Omental fat pad (tissue), 4 donors: ENCODE results near the gene CTXN1. TPM values are rescaled to one million over a fixed set of nuclear protein-coding genes. Genes with fewer than 3 reads are reported as not detected.
"Not testable (repeated sequence)": the region's sequence is repeated elsewhere in the genome, so short reads cannot be mapped to it uniquely, and the experiment has no call there.

Source experiments
- ATAC-seq: fragments of 150-250 bp; one replicate; pipeline ENCODE4 v1.9.1; 2016; ENCODE audit warnings: mild to moderate bottlenecking, moderate library complexity; ENCODE audit not compliant: low FRiP score
- DNase-seq: peaks from one replicate; pipeline ENCODE4 v3.0.0-alpha.2; 2019; ENCODE audit warnings: low spot score
- CTCF ChIP-seq, 3 donors: fragments of 450-650 bp; IDR thresholded peaks; one replicate each; pipeline ENCODE4 v1.5.1; 2016 to 2017; ENCODE audit warnings: antibody characterized with exemption in 3 of 3, mild to moderate bottlenecking in 3 of 3, moderate library complexity in 2 of 3
- total RNA-seq, 4 donors: library from RNA; depleted of rRNA; stranded (reverse); fragments of >200 nt; gene quantifications; one replicate each; pipeline ENCODE4 v1.1.0, GENCODE V29; 2016

Gene CTXN1
- total RNA-seq, 4 donors from 2014 or later = 1.6 to 3.7 (median 2.0) TPM; not detected in 1

DNA sequence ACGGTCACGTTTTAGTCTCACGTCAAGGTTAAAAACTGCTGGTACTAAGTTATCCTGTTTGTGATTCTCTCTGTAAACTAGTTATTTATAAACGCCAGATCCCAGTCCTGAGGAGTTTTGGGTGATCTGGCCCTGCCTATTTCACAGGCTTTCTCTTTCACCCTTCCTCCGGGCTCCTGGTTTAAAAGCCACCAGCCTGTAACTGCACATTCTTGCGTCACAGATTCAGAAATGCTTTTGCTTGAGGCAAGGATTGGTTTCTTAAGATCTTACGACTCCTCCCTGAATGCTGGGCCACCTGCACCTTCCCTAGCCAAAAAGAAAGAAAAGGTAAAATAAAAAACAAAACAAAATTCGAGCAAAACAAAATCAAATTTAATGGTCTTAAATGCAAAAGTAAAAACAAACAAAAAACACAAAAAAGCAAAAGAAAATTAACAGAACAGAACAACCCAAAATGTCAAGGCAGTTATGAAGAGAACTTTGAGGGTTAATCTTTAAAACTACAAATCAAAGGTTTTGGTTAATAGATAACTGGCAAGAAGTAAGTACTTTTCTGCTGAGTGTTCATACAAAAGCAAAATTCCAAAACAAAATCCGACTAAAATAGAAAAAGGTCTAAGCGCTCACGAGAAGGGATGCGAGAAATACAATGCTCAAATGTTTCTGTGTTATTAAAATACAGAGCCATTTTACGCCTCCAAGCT lies 36.1 kb upstream of the CTXN1 start:
- TF ChIP-seq CTCF (IDR thresholded peaks at IDR 0.05) = no peak
- ATAC-seq (no peak), DNase-seq (no peak)

DNA sequence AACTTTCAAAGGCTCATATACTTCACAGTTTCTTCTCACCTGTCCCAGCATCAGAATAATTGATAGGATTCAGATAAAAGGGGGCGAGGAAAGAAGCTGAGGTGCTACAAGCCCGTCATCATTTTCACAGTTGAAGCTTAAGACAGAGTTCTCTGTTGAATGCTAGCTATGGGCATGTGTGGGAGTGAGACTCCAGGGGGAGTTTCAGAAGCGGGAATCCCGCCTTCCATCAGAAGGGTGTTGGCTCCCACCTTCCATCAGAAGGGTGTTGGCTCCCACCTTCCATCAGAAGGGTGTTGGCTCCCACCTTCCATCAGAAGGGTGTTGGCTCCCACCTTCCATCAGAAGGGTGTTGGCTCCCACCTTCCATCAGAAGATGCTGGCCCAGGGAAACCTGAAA lies 35.1 kb upstream of the CTXN1 start:
- DNase-seq, ATAC-seq: not testable (repeated sequence)

DNA sequence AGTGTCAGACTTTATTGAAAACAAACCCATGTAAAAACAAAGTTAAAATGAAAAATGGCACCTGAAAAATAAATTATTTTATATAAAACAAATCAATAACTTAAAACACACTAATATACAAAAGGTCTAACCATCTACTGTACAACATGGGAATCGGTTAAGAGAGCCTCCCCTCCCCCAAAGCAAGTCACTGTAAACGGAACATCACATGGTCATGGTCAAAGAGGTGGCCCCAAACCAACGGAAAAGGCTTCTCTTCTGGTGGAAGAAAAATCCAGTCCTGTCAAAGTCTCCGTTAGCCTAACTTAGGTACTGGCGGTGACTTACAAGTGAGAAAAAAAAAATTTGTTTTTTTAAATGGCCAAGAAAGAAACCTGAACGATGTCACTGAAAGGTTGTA lies 33.3 kb upstream of the CTXN1 start:
- no peak for ATAC-seq
- no peak for DNase-seq
- TF ChIP-seq CTCF (IDR thresholded peaks at IDR 0.05) = no peak

DNA sequence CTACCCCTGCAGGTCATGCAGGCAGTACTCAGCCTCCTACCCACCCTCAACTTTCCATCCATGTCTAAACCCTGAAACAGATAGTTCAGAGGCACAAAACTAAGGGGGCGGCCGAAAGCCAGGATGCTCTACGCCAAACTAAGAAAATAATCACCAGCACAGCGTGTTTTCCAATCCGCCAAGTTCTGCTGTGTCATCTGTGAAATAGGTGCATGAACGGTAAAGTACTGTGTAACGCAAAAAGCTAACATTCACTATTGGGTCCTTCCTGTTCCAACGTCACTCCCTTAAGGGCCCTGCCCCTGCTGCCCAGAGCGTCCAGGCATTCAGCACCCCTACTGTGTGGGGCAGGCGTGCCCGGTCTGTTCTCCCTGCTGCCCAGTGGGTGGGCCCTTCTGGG lies 29.8 kb upstream of the CTXN1 start:
- ATAC-seq (no peak), DNase-seq (no peak)

DNA sequence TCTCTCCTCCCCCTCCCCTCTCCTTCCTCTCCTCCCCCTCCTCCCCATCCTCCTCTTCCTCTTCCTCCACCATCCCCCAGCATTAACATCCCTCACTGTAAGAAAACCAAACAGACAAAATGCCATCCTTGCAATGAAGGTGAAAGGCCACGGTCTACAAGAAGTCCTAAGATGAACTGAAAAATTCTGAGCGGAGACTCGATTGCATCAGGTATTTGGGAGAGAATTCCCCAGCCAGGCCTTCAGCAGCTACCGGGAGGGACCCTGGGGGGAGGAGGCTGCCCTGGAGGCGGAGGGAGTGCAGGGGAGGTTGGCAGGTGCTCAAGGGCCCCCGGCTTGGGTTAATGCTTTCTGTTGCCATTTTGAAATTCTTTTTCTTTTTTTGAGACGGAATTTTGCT lies 27.6 kb upstream of the CTXN1 start:
- no peak for TF ChIP-seq CTCF (IDR thresholded peaks at IDR 0.05)
- ATAC-seq (no peak), DNase-seq (no peak)

More for the DNA sequence above, 29.8 kb upstream of the CTXN1 start:
- TF ChIP-seq CTCF (IDR thresholded peaks at IDR 0.05) = no peak

DNA sequence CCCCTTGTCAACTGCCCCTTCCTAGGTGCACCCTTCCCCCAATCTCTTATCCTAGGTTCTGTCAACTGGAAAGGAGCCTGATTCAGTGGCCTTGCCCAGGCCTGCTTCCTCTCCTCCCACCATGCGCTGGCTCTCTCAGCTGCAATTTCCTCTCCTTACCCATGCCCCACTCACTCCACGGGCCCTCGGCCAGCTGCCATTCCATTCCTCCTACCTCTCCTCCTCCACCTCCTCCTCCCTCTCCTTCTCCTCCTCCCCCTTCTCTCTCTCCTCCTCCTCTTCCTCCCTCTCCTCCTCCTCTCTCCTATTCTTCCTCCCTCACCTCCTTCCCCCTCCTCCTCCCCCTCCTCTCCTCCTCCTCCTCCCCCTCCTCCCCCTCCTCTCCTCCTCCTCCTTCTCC lies 27.1 kb upstream of the CTXN1 start:
- no peak for DNase-seq
- ATAC-seq = no peak
- no peak for TF ChIP-seq CTCF (IDR thresholded peaks at IDR 0.05)

GRCh38 chr19:7947939-7948338 lies 22.0 kb upstream of the CTXN1 start:
- no peak for TF ChIP-seq CTCF (IDR thresholded peaks at IDR 0.05)
- no peak for DNase-seq

More at GRCh38 chr19:7947939-7948338, 22.0 kb upstream of the CTXN1 start:
- ATAC-seq = no peak
